ENCODE measurements around the gene CRIP1.
A peak's percentile ranks its signal among the peaks of the same experiment; 100 is the strongest.

CRIP1 gene

GRCh38 chr14:105477660-105478397 is 8.9 kb upstream of the CRIP1 start:
- H3K79me1 ChIP-seq (ENCODE audit: low read length): no peaks in the 10 kb centered on the region
- no peak overlapping the region for H3K9ac ChIP-seq (ENCODE audit: low read length)
- H4K5ac ChIP-seq (ENCODE audit: low read length): no peak overlapping the region
- no peak for DNase-seq
- no CpG with 5 or more reads among the region's 56 CpGs for WGBS (ENCODE audit: extremely low coverage, insufficient coverage, low lambda C conversion rate)
- no peak overlapping the region for H3K18ac ChIP-seq (ENCODE audit: low read length)
- no peaks in the 10 kb centered on the region for H3K79me2 ChIP-seq (ENCODE audit: control insufficient read depth, insufficient read depth, low read length)
- H3K4me1 ChIP-seq (ENCODE audit: control insufficient read depth, low read depth, low read length): peaks cover 9% of the 10 kb centered on the region
- H2BK120ac ChIP-seq (ENCODE audit: low read depth, low read length): no peak overlapping the region
- no peak overlapping the region for H3K27ac ChIP-seq (ENCODE audit: low read depth, low read length)
- no peaks in the 10 kb centered on the region for H3K36me3 ChIP-seq (ENCODE audit: control insufficient read depth, insufficient read depth, low read length)
- peaks cover 3% of the 10 kb centered on the region for H3K27me3 ChIP-seq (ENCODE audit: insufficient read depth, low read length, poor library complexity)
- peak overlapping the region; percentile 25 for H3K56ac ChIP-seq (ENCODE audit: low read length)
- no peak overlapping the region for H3K4me3 ChIP-seq (ENCODE audit: low read length)
- no peak overlapping the region for H2BK15ac ChIP-seq (replicated peaks; ENCODE audit: low read depth)
- H4K8ac ChIP-seq (ENCODE audit: low read depth, low read length): no peak overlapping the region
- H3K23ac ChIP-seq (ENCODE audit: low read length): no peak overlapping the region
- H3K4me2 ChIP-seq (ENCODE audit: low read length): no peak overlapping the region
- no peak overlapping the region for H2AK5ac ChIP-seq (ENCODE audit: low read length)
- no peak overlapping the region for H2BK5ac ChIP-seq (ENCODE audit: low read length)
- H3K4ac ChIP-seq (ENCODE audit: low read depth, low read length): no peak overlapping the region

- H2BK120ac ChIP-seq (ENCODE audit: low read depth, low read length): no peak overlapping the region
Observed at GRCh38 chr14:105478398-105479251, 8.1 kb upstream of the CRIP1 start.

DNA sequence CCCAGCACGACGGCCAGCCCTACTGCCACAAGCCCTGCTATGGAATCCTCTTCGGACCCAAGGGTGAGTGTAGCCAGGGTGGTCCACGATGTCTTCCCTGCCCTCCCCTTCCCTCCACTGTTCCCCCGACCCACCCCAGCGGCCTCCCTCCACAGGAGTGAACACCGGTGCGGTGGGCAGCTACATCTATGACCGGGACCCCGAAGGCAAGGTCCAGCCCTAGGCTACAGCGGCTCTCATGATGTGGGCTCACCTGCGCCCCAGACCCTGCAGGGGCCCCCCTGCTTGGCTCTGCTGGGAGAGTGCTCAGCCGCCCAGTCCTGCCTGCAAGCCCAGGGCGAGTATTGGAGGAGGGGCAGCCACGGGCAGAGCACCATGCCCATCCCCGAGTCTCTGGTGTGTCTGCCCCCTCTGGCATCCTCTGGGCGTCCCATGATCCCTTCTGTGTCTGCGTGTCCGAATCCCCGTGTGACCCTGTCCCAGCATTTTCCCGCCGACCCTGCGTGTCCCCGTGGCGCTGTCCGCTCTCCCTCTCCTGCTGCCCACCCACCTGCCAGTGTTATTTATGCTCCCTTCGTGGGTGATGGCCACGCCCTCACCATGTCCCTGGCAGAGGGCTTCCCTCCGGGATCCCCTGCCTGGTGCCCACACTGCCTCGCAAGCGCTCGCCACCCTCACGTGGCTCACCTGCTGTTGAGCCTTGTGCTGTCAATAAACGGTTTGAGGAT is 7.1 kb upstream of the CRIP1 start:
- no peak overlapping the region for H3K27ac ChIP-seq (ENCODE audit: low read depth, low read length)
- no peak overlapping the region for H4K5ac ChIP-seq (ENCODE audit: low read length)
- peaks cover 3% of the 10 kb centered on the region for H3K27me3 ChIP-seq (ENCODE audit: insufficient read depth, low read length, poor library complexity)
- H2BK15ac ChIP-seq (replicated peaks; ENCODE audit: low read depth): no peak overlapping the region
- H3K56ac ChIP-seq (ENCODE audit: low read length): no peak overlapping the region
- no peak overlapping the region for H2BK120ac ChIP-seq (ENCODE audit: low read depth, low read length)
- peaks cover 9% of the 10 kb centered on the region for H3K4me1 ChIP-seq (ENCODE audit: control insufficient read depth, low read depth, low read length)
- H3K9ac ChIP-seq (ENCODE audit: low read length): no peak overlapping the region
- no peak overlapping the region for H3K18ac ChIP-seq (ENCODE audit: low read length)
- no peak overlapping the region for H3K4me3 ChIP-seq (ENCODE audit: low read length)
- H4K8ac ChIP-seq (ENCODE audit: low read depth, low read length): no peak overlapping the region
- no CpG with 5 or more reads among the region's 34 CpGs for WGBS (ENCODE audit: extremely low coverage, insufficient coverage, low lambda C conversion rate)
- no peak overlapping the region for H2BK5ac ChIP-seq (ENCODE audit: low read length)
- H3K4me2 ChIP-seq (ENCODE audit: low read length): no peak overlapping the region
- no peak overlapping the region for H3K4ac ChIP-seq (ENCODE audit: low read depth, low read length)
- H2AK5ac ChIP-seq (ENCODE audit: low read length): no peak overlapping the region
- DNase-seq: no peak
- no peak overlapping the region for H3K23ac ChIP-seq (ENCODE audit: low read length)
- H3K79me2 ChIP-seq (ENCODE audit: control insufficient read depth, insufficient read depth, low read length): no peaks in the 10 kb centered on the region
- no peaks in the 10 kb centered on the region for H3K79me1 ChIP-seq (ENCODE audit: low read length)
- H3K36me3 ChIP-seq (ENCODE audit: control insufficient read depth, insufficient read depth, low read length): no peaks in the 10 kb centered on the region

More at GRCh38 chr14:105478398-105479251, 8.1 kb upstream of the CRIP1 start:
- Histone ChIP-seq H3K4me3 (ENCODE audit: low read length) (no peak overlapping the region), H3K79me1 (ENCODE audit: low read length) (no peaks in the 10 kb centered on the region), H3K27me3 (ENCODE audit: insufficient read depth, low read length, poor library complexity) (peaks cover 3% of the 10 kb centered on the region), H2AK5ac (ENCODE audit: low read length) (no peak overlapping the region), H3K56ac (ENCODE audit: low read length) (no peak overlapping the region), H3K18ac (ENCODE audit: low read length) (no peak overlapping the region), H3K79me2 (ENCODE audit: control insufficient read depth, insufficient read depth, low read length) (no peaks in the 10 kb centered on the region), H3K4me2 (ENCODE audit: low read length) (no peak overlapping the region), H3K27ac (ENCODE audit: low read depth, low read length) (no peak overlapping the region), H3K4ac (ENCODE audit: low read depth, low read length) (no peak overlapping the region), H3K23ac (ENCODE audit: low read length) (no peak overlapping the region), H3K4me1 (ENCODE audit: control insufficient read depth, low read depth, low read length) (peaks cover 9% of the 10 kb centered on the region), H3K36me3 (ENCODE audit: control insufficient read depth, insufficient read depth, low read length) (no peaks in the 10 kb centered on the region), H2BK15ac (replicated peaks; ENCODE audit: low read depth) (no peak overlapping the region), H3K9ac (ENCODE audit: low read length) (no peak overlapping the region), H2BK5ac (ENCODE audit: low read length) (no peak overlapping the region), H4K8ac (ENCODE audit: low read depth, low read length) (no peak overlapping the region), H4K5ac (ENCODE audit: low read length) (no peak overlapping the region)
- WGBS (ENCODE audit: extremely low coverage, insufficient coverage, low lambda C conversion rate): no CpG with 5 or more reads among the region's 81 CpGs
- peak; percentile 34 for DNase-seq

DNA sequence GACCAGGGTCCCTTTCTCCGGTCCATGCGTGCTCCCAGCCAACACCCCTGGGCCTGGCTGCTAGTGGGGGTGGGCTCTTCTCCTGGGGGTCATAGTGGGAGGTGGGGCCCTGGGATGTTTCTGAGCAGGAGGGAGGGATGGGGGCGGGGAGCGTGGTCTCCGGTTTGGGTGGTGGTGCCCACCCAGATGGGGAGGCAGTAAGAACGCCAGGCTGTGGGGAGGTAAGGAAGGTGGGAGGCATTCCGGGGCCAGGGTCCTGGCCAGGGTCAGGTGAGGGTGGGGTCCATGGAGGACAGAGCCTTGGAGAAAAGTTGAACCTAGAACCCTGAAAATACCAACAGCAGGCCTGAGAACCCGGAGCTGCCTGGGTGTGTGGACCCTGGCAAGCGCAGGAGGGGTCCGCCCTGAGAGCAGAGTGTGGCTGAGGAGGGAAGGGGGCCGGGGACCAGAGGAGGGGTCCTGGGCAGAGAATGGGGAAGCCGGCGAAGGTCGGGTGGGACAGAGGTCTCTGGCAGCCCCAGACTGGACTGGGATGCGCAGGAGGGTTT is 6.4 kb upstream of the CRIP1 start:
- no peak overlapping the region for H4K5ac ChIP-seq (ENCODE audit: low read length)
- no peak overlapping the region for H2AK5ac ChIP-seq (ENCODE audit: low read length)
- H3K27me3 ChIP-seq (ENCODE audit: insufficient read depth, low read length, poor library complexity): peaks cover 3% of the 10 kb centered on the region
- WGBS (ENCODE audit: extremely low coverage, insufficient coverage, low lambda C conversion rate): no CpG with 5 or more reads among the region's 15 CpGs
- no peak overlapping the region for H3K56ac ChIP-seq (ENCODE audit: low read length)
- no peak overlapping the region for H3K23ac ChIP-seq (ENCODE audit: low read length)
- no peak overlapping the region for H4K8ac ChIP-seq (ENCODE audit: low read depth, low read length)
- H3K18ac ChIP-seq (ENCODE audit: low read length): no peak overlapping the region
- H2BK15ac ChIP-seq (replicated peaks; ENCODE audit: low read depth): no peak overlapping the region
- peaks cover 9% of the 10 kb centered on the region for H3K4me1 ChIP-seq (ENCODE audit: control insufficient read depth, low read depth, low read length)
- no peak overlapping the region for H2BK120ac ChIP-seq (ENCODE audit: low read depth, low read length)
- no peak overlapping the region for H3K9ac ChIP-seq (ENCODE audit: low read length)
- H3K79me2 ChIP-seq (ENCODE audit: control insufficient read depth, insufficient read depth, low read length): no peaks in the 10 kb centered on the region
- H3K79me1 ChIP-seq (ENCODE audit: low read length): no peaks in the 10 kb centered on the region
- no peak overlapping the region for H3K4ac ChIP-seq (ENCODE audit: low read depth, low read length)
- no peaks in the 10 kb centered on the region for H3K36me3 ChIP-seq (ENCODE audit: control insufficient read depth, insufficient read depth, low read length)
- no peak for DNase-seq
- H3K4me3 ChIP-seq (ENCODE audit: low read length): no peak overlapping the region
- H2BK5ac ChIP-seq (ENCODE audit: low read length): no peak overlapping the region
- H3K27ac ChIP-seq (ENCODE audit: low read depth, low read length): no peak overlapping the region
- no peak overlapping the region for H3K4me2 ChIP-seq (ENCODE audit: low read length)

- Histone ChIP-seq H3K4me1 (ENCODE audit: control insufficient read depth, low read depth, low read length) (peaks cover 9% of the 10 kb centered on the region), H3K27ac (ENCODE audit: low read depth, low read length) (no peak overlapping the region)
Observed at GRCh38 chr14:105480807-105481801, 5.6 kb upstream of the CRIP1 start.

More at GRCh38 chr14:105480807-105481801, 5.6 kb upstream of the CRIP1 start:
- peak; percentile 95 for DNase-seq
- Histone ChIP-seq H3K56ac (ENCODE audit: low read length) (peak overlapping the region; percentile 85), H3K23ac (ENCODE audit: low read length) (peak overlapping the region; percentile 24), H3K4ac (ENCODE audit: low read depth, low read length) (no peak overlapping the region), H3K18ac (ENCODE audit: low read length) (no peak overlapping the region), H3K9ac (ENCODE audit: low read length) (peak overlapping the region; percentile 64), H3K4me3 (ENCODE audit: low read length) (no peak overlapping the region), H3K79me2 (ENCODE audit: control insufficient read depth, insufficient read depth, low read length) (no peaks in the 10 kb centered on the region), H3K36me3 (ENCODE audit: control insufficient read depth, insufficient read depth, low read length) (no peaks in the 10 kb centered on the region), H4K8ac (ENCODE audit: low read depth, low read length) (no peak overlapping the region), H2BK120ac (ENCODE audit: low read depth, low read length) (no peak overlapping the region), H2AK5ac (ENCODE audit: low read length) (no peak overlapping the region), H3K4me2 (ENCODE audit: low read length) (peak overlapping the region; percentile 44), H2BK15ac (replicated peaks; ENCODE audit: low read depth) (no peak overlapping the region), H3K79me1 (ENCODE audit: low read length) (no peaks in the 10 kb centered on the region), H3K27me3 (ENCODE audit: insufficient read depth, low read length, poor library complexity) (peaks cover 3% of the 10 kb centered on the region), H2BK5ac (ENCODE audit: low read length) (no peak overlapping the region), H4K5ac (ENCODE audit: low read length) (no peak overlapping the region)
- WGBS (ENCODE audit: extremely low coverage, insufficient coverage, low lambda C conversion rate): no CpG with 5 or more reads among the region's 35 CpGs
